GM18867 (cell line): ENCODE results near the gene ZDBF2.
A peak's percentile ranks its signal among the peaks of the same experiment; 100 is the strongest.
"Not testable (repeated sequence)": the region's sequence is repeated elsewhere in the genome, so short reads cannot be mapped to it uniquely, and the experiment has no call there.

ENCODE experiments used
- ATAC-seq: cut with Tn5 transposase; IDR thresholded peaks from one replicate; pipeline ENCODE4 v1.9.1; 2021; ENCODE audit warnings: mild to moderate bottlenecking, moderate library complexity; ENCODE audit not compliant: unreplicated experiment

ZDBF2 gene

GRCh38 chr2:206259376-206260187, 14.9 kb upstream of the ZDBF2 start:
- ATAC-seq = no peak

- ATAC-seq = peak; percentile 95
These were observed 14.1 kb upstream of the ZDBF2 start for GRCh38 chr2:206260188-206261012.

GRCh38 chr2:206263959-206264603, 10.4 kb upstream of the ZDBF2 start:
- no peak for ATAC-seq

DNA sequence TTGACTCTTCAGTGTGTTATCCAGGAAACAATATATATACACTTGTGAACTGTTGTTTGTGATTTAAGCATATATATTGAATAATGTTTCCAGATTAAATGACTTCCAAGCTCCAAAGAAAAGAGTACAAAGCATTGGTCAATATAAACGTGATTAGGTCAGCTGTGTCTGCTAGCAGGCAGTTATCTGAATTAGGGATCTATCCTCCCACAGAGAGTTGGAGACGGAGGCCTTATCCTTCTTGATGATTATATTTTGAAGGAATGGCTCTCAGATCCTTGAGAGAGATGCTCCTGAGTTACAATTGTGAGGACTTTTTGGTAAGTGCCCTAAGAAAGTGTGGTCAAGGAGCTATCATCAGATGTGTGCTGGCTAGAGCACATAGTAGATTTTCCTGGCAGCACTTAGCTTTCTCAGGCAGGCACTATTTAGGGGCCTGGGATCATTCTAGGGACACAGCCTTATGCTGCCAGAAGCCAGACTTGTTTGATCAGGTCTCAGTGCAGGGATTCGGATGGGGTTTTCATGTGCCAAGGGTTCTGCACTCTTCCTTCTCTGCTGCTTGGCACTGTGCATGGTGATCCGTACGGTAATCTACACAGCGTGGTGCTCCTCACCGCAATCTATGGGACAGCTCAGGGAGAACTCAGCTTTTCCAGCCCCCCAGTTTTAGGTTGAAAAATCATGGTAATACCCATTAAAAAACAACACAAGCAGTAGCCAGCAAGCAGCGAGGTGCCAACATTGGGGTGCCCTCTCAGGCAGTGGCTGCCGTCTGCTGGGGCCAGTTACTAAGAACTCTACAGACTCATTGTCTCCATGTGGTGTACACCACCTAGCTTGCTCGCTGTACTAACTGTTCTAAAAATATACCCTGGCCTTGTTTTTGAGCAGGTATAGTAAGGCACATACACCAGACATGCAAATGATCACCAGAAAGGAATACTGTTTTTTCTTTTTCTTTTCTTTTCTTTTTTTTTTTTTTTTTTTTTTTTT, 8.0 kb upstream of the ZDBF2 start:
- ATAC-seq = peak; percentile 77

- no peak for ATAC-seq
These were observed 6.9 kb upstream of the ZDBF2 start for GRCh38 chr2:206267567-206267966.

DNA sequence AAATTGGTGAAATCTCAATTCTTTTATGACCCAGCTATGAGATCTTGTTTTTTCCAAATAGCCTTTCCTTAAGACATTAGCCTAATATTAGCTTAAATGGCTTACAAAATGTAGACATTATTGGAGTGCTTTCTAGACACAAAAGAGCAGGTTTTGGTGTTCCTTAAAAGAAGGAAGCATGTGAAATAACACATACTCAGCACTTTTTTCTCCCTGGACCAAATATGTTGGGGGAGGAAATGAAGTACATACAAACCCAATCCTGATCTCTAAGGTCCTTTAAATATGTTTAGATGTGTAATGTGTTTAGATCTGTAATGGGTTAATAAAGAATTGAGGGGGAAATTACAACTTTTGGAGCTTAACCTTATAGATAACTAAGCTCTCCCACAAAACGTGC, 3.4 kb upstream of the ZDBF2 start:
- ATAC-seq = no peak

DNA sequence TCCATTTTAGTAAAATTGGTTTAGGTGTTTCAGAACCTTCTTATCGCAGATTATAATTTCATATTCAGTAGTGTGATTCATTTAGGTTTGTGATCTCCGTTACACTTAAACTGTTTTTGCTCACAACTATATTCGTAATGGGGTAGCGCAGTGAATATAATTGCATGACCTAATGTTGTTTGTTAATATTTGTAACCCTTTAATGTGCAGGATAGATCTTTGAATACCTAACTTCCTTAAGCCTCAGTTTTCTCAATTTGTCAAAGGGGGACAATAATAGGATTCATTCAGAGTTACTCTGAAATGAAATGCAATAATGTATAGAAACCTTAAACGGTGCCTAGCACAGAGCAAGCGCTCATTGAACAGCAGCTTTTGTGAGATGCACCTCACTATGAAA, 558 bp upstream of the ZDBF2 start:
- ATAC-seq = no peak

- ATAC-seq = peak; percentile 26
These were observed 1.0 kb downstream of the ZDBF2 start for GRCh38 chr2:206275312-206276055.

- no peak for ATAC-seq
These were observed 1.9 kb downstream of the ZDBF2 start for GRCh38 chr2:206276169-206276942.

GRCh38 chr2:206277503-206277902, 3.0 kb downstream of the ZDBF2 start:
- ATAC-seq = no peak

- ATAC-seq = no peak
These were observed 8.3 kb downstream of the ZDBF2 start for GRCh38 chr2:206282746-206283145.

DNA sequence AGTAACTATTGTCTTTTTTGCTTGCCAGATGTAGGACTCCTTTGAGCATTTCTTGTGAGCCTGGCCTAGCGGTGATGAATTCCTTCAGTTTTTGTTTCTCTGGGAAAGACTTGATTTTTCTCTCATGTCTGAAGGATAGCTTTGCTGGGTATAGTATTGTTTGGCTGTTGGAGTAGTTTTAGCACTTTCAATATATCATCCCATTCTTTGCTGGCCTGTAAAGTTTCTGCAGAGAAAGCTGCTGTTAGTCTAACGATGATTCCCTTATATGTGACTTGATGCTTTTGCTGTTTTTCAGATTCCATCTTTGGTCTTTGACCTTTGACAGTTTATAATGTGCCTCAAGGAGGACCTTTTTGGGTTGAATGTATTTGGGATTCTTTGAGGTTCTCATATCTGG, 12.7 kb downstream of the ZDBF2 start:
- ATAC-seq = no peak

DNA sequence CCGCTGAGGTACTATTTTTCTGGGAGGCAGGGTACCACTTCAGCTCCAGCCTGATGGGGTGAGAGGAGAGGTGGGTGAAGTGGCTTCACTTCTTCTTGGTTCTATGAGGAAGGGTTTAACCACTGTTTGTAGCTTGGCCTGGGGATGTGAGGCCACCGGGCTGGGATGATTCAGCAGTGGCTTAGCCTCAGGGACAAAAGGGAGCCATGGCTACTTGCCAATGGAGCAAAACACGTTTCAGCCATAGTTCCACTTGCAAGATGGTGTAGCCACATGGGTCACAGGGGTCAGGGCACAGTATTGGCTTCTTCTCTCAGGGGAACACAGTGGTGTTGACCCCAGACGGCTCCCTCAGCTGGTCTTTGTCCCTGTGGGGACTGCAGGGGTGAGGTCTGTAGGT, 14.9 kb downstream of the ZDBF2 start:
- no peak for ATAC-seq

DNA sequence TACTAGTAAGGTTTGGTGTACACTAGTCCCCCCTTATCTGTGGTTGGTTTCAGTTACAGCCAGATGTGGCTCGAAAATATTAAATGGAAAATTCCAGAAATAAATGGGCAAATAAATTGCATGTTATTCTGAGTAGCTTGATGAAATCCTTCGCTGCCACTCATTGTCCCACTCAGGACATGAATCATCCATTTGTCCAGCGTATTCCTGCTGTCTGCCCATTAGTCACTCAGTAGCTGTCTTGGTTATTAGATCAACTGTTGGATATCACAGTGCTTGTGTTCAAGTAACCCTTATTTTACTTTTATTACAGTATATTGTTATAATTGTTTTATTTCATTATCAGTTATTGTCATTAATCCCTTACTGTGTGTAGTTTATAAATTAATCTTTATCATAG, 21.7 kb downstream of the ZDBF2 start:
- no peak for ATAC-seq

DNA sequence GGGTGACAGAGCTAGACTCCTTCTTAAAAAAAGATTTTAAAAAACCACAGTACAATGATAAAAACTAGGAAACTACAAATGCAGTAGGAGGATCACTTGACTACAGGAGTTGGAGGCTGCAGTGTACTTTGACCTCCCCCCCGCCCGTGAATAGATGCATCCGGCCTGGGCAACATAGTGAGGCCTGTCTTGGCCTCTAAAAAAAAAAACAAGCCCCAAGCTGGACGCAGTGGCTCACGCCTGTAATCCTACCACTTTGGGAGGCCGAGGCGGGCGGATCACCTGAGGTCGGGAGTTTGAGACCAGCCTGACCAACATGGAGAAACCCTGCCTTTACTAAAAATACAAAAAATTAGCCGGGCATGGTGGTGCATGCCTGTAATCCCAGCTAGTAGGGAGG, 25.1 kb downstream of the ZDBF2 start:
- not testable (repeated sequence) for ATAC-seq

GRCh38 chr2:206305523-206306245, 31.2 kb downstream of the ZDBF2 start:
- ATAC-seq = peak; percentile 86

DNA sequence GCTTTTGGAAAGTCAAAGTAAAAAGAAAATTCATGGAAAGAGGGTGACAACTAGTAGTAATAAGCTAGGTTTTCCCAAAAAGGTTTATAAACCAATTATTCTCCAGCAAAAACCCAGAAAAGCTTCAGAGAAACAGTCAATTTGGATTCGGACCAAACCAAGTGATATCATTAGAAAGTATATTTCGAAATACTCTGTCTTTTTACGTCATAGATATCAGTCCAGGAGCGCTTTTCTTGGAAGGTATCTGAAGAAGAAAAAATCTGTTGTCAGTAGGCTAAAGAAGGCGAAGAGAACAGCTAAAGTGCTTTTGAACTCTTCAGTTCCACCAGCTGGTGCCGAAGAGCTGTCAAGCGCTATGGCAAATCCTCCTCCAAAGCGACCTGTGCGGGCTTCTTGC, 36.6 kb downstream of the ZDBF2 start:
- ATAC-seq = no peak

GRCh38 chr2:206316141-206316540, 41.7 kb downstream of the ZDBF2 start:
- ATAC-seq = no peak
